Measurements from ENCODE around the gene TPD52L3.

DNA sequence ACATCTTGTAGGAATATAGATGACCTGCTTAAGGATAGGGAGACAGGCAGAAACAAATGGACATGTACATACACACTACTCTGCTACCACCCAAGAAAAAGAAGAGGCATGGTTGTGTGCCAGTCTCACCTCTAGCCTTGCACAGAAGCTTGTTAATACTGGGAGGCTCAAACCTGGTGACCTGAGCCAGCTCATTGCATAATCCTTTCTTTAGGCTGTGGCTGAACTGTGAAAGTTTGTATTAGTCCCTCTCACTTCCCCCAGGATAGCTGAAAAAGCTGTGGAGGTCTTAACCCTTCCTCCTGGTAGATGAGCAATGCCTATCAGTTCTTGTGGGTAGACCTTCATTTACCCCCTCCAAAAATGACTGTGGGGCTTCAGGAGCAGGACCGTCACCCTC is 28.7 kb downstream of the TPD52L3 start:
- TF ChIP-seq, protein P1, sequence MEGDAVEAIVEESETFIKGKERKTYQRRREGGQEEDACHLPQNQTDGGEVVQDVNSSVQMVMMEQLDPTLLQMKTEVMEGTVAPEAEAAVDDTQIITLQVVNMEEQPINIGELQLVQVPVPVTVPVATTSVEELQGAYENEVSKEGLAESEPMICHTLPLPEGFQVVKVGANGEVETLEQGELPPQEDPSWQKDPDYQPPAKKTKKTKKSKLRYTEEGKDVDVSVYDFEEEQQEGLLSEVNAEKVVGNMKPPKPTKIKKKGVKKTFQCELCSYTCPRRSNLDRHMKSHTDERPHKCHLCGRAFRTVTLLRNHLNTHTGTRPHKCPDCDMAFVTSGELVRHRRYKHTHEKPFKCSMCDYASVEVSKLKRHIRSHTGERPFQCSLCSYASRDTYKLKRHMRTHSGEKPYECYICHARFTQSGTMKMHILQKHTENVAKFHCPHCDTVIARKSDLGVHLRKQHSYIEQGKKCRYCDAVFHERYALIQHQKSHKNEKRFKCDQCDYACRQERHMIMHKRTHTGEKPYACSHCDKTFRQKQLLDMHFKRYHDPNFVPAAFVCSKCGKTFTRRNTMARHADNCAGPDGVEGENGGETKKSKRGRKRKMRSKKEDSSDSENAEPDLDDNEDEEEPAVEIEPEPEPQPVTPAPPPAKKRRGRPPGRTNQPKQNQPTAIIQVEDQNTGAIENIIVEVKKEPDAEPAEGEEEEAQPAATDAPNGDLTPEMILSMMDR (IDR thresholded peaks at IDR 0.05; ENCODE audit: low read length): no peak
- no peak for TF ChIP-seq EZH2 (IDR thresholded peaks at IDR 0.05; ENCODE audit: borderline replicate concordance, low read length)

Measured in OCI-LY1 (cell line).